Hematopoietic multipotent progenitor cell (in vitro differentiated cells): ENCODE results near the gene KRTAP13-3. TPM values are rescaled to one million over a fixed set of nuclear protein-coding genes. Genes with fewer than 3 reads are reported as not detected.

Experiments used
- total RNA-seq: library from RNA; depleted of rRNA; stranded (reverse); fragments of >200 nt; gene quantifications from one replicate; pipeline ENCODE4 v1.2.3, GENCODE V29; 2012

KRTAP13-3 gene
- total RNA-seq, 1 donor = not detected

Other genes starting within 250 kb of the KRTAP13-3 start
- gene CLDN8, start 209.8 kb downstream of the KRTAP13-3 start, total RNA-seq = not detected
- not detected for gene KRTAP24-1, start 143.0 kb downstream of the KRTAP13-3 start, total RNA-seq
- not detected for gene KRTAP25-1, start 136.4 kb downstream of the KRTAP13-3 start, total RNA-seq
- gene KRTAP26-1, start 105.6 kb downstream of the KRTAP13-3 start, total RNA-seq = not detected
- gene KRTAP27-1, start 88.2 kb downstream of the KRTAP13-3 start, total RNA-seq = not detected
- gene KRTAP23-1, start 77.3 kb downstream of the KRTAP13-3 start, total RNA-seq = not detected
- not detected for gene KRTAP13-2, start 53.7 kb downstream of the KRTAP13-3 start, total RNA-seq
- gene KRTAP13-1, start 29.9 kb downstream of the KRTAP13-3 start, total RNA-seq = 0.27 TPM
- gene KRTAP13-4, start 4.3 kb upstream of the KRTAP13-3 start, total RNA-seq = not detected
- gene KRTAP15-1, start 14.3 kb upstream of the KRTAP13-3 start, total RNA-seq = not detected
- gene KRTAP19-1, start 54.4 kb upstream of the KRTAP13-3 start, total RNA-seq = not detected
- gene KRTAP19-2, start 61.5 kb upstream of the KRTAP13-3 start, total RNA-seq = not detected
- gene KRTAP19-3, start 66.1 kb upstream of the KRTAP13-3 start, total RNA-seq = not detected
- gene KRTAP19-4, start 71.2 kb upstream of the KRTAP13-3 start, total RNA-seq = not detected
- not detected for gene KRTAP19-5, start 76.2 kb upstream of the KRTAP13-3 start, total RNA-seq
- not detected for gene KRTAP19-6, start 115.9 kb upstream of the KRTAP13-3 start, total RNA-seq
- gene KRTAP19-7, start 135.4 kb upstream of the KRTAP13-3 start, total RNA-seq = not detected
- not detected for gene KRTAP22-2, start 164.5 kb upstream of the KRTAP13-3 start, total RNA-seq
- not detected for gene KRTAP6-3, start 166.5 kb upstream of the KRTAP13-3 start, total RNA-seq
- gene KRTAP6-2, start 173.0 kb upstream of the KRTAP13-3 start, total RNA-seq = not detected
- not detected for gene KRTAP22-1, start 175.2 kb upstream of the KRTAP13-3 start, total RNA-seq
- gene KRTAP6-1, start 188.0 kb upstream of the KRTAP13-3 start, total RNA-seq = not detected
- not detected for gene KRTAP20-1, start 190.5 kb upstream of the KRTAP13-3 start, total RNA-seq
- gene KRTAP20-4, start 194.7 kb upstream of the KRTAP13-3 start, total RNA-seq = not detected
- gene KRTAP20-2, start 209.3 kb upstream of the KRTAP13-3 start, total RNA-seq = not detected
- gene KRTAP20-3, start 216.9 kb upstream of the KRTAP13-3 start, total RNA-seq = not detected